H1 (cell line): Measurements from ENCODE around the gene CNNM1. TPM values are rescaled to one million over a fixed set of nuclear protein-coding genes. Genes with fewer than 3 reads are reported as not detected.

Experiments used
- CTCF ChIA-PET: fragments of 300-600 bp; sonication (Branson Sonifier 250); formaldehyde crosslinking; loops from one replicate; lab custom pipeline; 2021; ENCODE audit not compliant: partially characterized antibody; lab: Charles Lee
- POLR2A ChIA-PET: fragments of 300-600 bp; sonication (Branson Sonifier 250); formaldehyde crosslinking; loops from one replicate; lab custom pipeline; 2021; ENCODE audit warnings: inconsistent platforms; ENCODE audit not compliant: partially characterized antibody; lab: Charles Lee
- DNase-seq, 2 experiments: peaks; one replicate each; pipeline versions ENCODE4 v3.0.0 to v3.0.0-alpha.2; 2010 to 2022; ENCODE audit warnings: low spot score in 2 of 2, low read depth in 1 of 2, mixed read lengths in 1 of 2
- FAIRE-seq: peaks from 2 replicates; lab custom pipeline; 2011; peaks lifted over from hg19 to GRCh38; lab: Jason Lieb, UNC
- H2AFZ ChIP-seq: 2 replicates; pipeline ENCODE4 v1.8.1; 2012; ENCODE audit warnings: low read length, inconsistent platforms
- H2AK5ac ChIP-seq: 2 replicates; pipeline ENCODE4 v1.6.1; 2013; ENCODE audit warnings: low read depth, low read length
- H2BK120ac ChIP-seq: replicated peaks from 2 replicates; pipeline ENCODE3; 2013; ENCODE audit warnings: low read depth, low read length, inconsistent platforms
- H2BK12ac ChIP-seq: 2 replicates; pipeline ENCODE4 v1.6.1; 2013; ENCODE audit warnings: low read depth, low read length
- H2BK15ac ChIP-seq: 2 replicates; pipeline ENCODE4 v1.6.1; 2013; ENCODE audit warnings: low read length
- H2BK20ac ChIP-seq: 2 replicates; pipeline ENCODE4 v1.6.1; 2013; ENCODE audit warnings: low read length
- H2BK5ac ChIP-seq: 2 replicates; pipeline ENCODE4 v1.6.1; 2013; ENCODE audit warnings: low read depth, low read length
- H3K14ac ChIP-seq: 2 replicates; pipeline ENCODE4 v1.6.1; 2013; ENCODE audit warnings: inconsistent platforms; ENCODE audit not compliant: insufficient read length
- H3K18ac ChIP-seq: 2 replicates; pipeline ENCODE4 v1.6.1; 2013; ENCODE audit warnings: low read length; ENCODE audit errors: extremely low read depth
- H3K23ac ChIP-seq: 2 replicates; pipeline ENCODE4 v1.6.1; 2013; ENCODE audit warnings: inconsistent platforms; ENCODE audit not compliant: insufficient read length
- H3K23me2 ChIP-seq: 2 replicates; pipeline ENCODE4 v1.6.1; 2013; ENCODE audit warnings: low read depth, low read length
- H3K27ac ChIP-seq: 2 replicates; pipeline ENCODE4 v1.6.1; 2011; ENCODE audit warnings: low read depth, low read length, inconsistent platforms
- H3K27me3 ChIP-seq, 4 experiments: replicated peaks in 1 of 4; 1 replicate in 1 of 4; 2 replicates in 3 of 4; pipeline versions ENCODE4 v1.6.1 to v1.8.1; 2011 to 2013; ENCODE audit warnings: low read length in 3 of 4, mild to moderate bottlenecking in 3 of 4, inconsistent platforms in 2 of 4, mixed read lengths in 2 of 4, moderate library complexity in 1 of 4; ENCODE audit not compliant: control insufficient read depth in 3 of 4, insufficient read depth in 3 of 4; ENCODE audit errors: extremely low read depth in 1 of 4
- H3K36me3 ChIP-seq, 4 experiments: 2 replicates each; pipeline versions ENCODE4 v1.6.1 to v1.8.1; 2011 to 2013; ENCODE audit warnings: mild to moderate bottlenecking in 4 of 4, low read length in 3 of 4, moderate library complexity in 2 of 4, control low read depth in 1 of 4, inconsistent platforms in 1 of 4; ENCODE audit not compliant: insufficient read depth in 4 of 4, control insufficient read depth in 2 of 4
- H3K4ac ChIP-seq: replicated peaks from 2 replicates; pipeline ENCODE3; 2013; ENCODE audit warnings: low read length, low read depth, mixed read lengths, inconsistent platforms; ENCODE audit not compliant: insufficient read length
- H3K4me1 ChIP-seq, 4 experiments: replicated peaks in 1 of 4; 1 replicate in 1 of 4; 2 replicates in 3 of 4; pipeline versions ENCODE4 v1.6.1 to v1.8.1; 2011 to 2013; ENCODE audit warnings: low read length in 3 of 4, inconsistent platforms in 2 of 4, mixed read lengths in 1 of 4; ENCODE audit not compliant: insufficient read depth in 4 of 4, control insufficient read depth in 3 of 4
- H3K4me2 ChIP-seq, 2 experiments: 2 replicates each; pipeline versions ENCODE4 v1.6.1 to v1.8.1; 2011 to 2013; ENCODE audit warnings: low read depth in 2 of 2, low read length in 2 of 2, control low read depth in 1 of 2, inconsistent platforms in 1 of 2, mild to moderate bottlenecking in 1 of 2; ENCODE audit not compliant: insufficient read depth in 1 of 2
- H3K4me3 ChIP-seq, 4 experiments: fragments of 200-600, 300-600 bp in 1 of 4; sonication (generic), shearing (Covaris generic), sonication (Bioruptor Twin) in 1 of 4; 2 replicates each; pipeline versions ENCODE4 v1.5.1 to v1.8.1; 2011 to 2016; ENCODE audit warnings: low read length in 4 of 4, low read depth in 3 of 4, control low read depth in 2 of 4, inconsistent platforms in 2 of 4, mild to moderate bottlenecking in 2 of 4, mixed read lengths in 1 of 4, moderate library complexity in 1 of 4; ENCODE audit not compliant: insufficient read depth in 2 of 4; ENCODE audit errors: extremely low read depth in 1 of 4
- H3K56ac ChIP-seq: replicated peaks from 2 replicates; pipeline ENCODE3; 2013; ENCODE audit warnings: low read depth, mild to moderate bottlenecking, mixed read lengths, low read length, inconsistent platforms; ENCODE audit not compliant: insufficient read length
- H3K79me1 ChIP-seq: 2 replicates; pipeline ENCODE4 v1.6.1; 2013; ENCODE audit warnings: low read depth, low read length, control low read depth
- H3K79me2 ChIP-seq, 2 experiments: 2 replicates each; pipeline versions ENCODE4 v1.6.1 to v1.8.1; 2012 to 2013; ENCODE audit warnings: low read length in 2 of 2, mild to moderate bottlenecking in 2 of 2, inconsistent platforms in 1 of 2; ENCODE audit not compliant: insufficient read depth in 2 of 2, control insufficient read depth in 1 of 2
- H3K9ac ChIP-seq, 4 experiments: replicated peaks in 1 of 4; 1 replicate in 1 of 4; 2 replicates in 3 of 4; pipeline versions ENCODE4 v1.6.1 to v1.8.1; 2011 to 2013; ENCODE audit warnings: low read depth in 3 of 4, low read length in 3 of 4, control low read depth in 2 of 4, mild to moderate bottlenecking in 2 of 4, moderate library complexity in 2 of 4, inconsistent platforms in 1 of 4; ENCODE audit errors: extremely low read depth in 1 of 4
- H3K9me3 ChIP-seq, 2 experiments: 2 replicates each; pipeline versions ENCODE4 v1.6.1 to v1.8.1; 2012 to 2013; ENCODE audit warnings: mild to moderate bottlenecking in 2 of 2, moderate library complexity in 2 of 2, control low read depth in 1 of 2, inconsistent platforms in 1 of 2, low read depth in 1 of 2, low read length in 1 of 2, mixed read lengths in 1 of 2; ENCODE audit not compliant: insufficient read depth in 2 of 2
- H4K20me1 ChIP-seq, 2 experiments: replicated peaks in 1 of 2; 2 replicates each; pipeline versions ENCODE3 to v1.8.1; 2011 to 2013; ENCODE audit warnings: inconsistent platforms in 2 of 2, low read length in 2 of 2, mild to moderate bottlenecking in 1 of 2; ENCODE audit not compliant: insufficient read depth in 2 of 2, control insufficient read depth in 1 of 2
- H4K5ac ChIP-seq: 2 replicates; pipeline ENCODE4 v1.6.1; 2013; ENCODE audit warnings: low read length, low read depth, mixed read lengths, inconsistent platforms; ENCODE audit not compliant: insufficient read length
- H4K8ac ChIP-seq: 2 replicates; pipeline ENCODE4 v1.8.0; 2013; ENCODE audit warnings: mild to moderate bottlenecking, moderate library complexity, low read length, inconsistent platforms; ENCODE audit not compliant: insufficient read depth; ENCODE audit errors: extremely low read depth
- H4K91ac ChIP-seq: replicated peaks from 2 replicates; pipeline ENCODE3; 2013; ENCODE audit warnings: low read length, mixed read lengths, inconsistent platforms; ENCODE audit not compliant: insufficient read length
- CHD2 ChIP-seq: IDR thresholded peaks from 2 replicates; pipeline ENCODE4 v1.6.1; 2012; ENCODE audit warnings: low read length, improper control_type of control experiment
- EGR1 ChIP-seq: IDR thresholded peaks from 2 replicates; pipeline ENCODE4 v1.6.1; 2011; ENCODE audit warnings: low read depth, low read length, borderline replicate concordance
- NANOG ChIP-seq: IDR thresholded peaks from 2 replicates; pipeline ENCODE4 v1.6.1; 2011; ENCODE audit warnings: low read length, low read depth, mild to moderate bottlenecking, inconsistent platforms; ENCODE audit not compliant: insufficient read depth, poor library complexity, severe bottlenecking
- POLR2AphosphoS5 ChIP-seq: IDR thresholded peaks from 2 replicates; pipeline ENCODE4 v1.6.1; 2011; ENCODE audit warnings: low read depth, low read length
- RXRA ChIP-seq: IDR thresholded peaks from 2 replicates; pipeline ENCODE4 v1.6.1; 2011; ENCODE audit warnings: low read depth, mild to moderate bottlenecking, low read length, moderate library complexity; ENCODE audit not compliant: insufficient read depth
- SIRT6 ChIP-seq: IDR thresholded peaks from one replicate; pipeline ENCODE4 v1.7.1; 2012; ENCODE audit warnings: low read length, inconsistent platforms
- WGBS, 2 experiments: shearing (Covaris generic) in 1 of 2; methylation state at CpG; one replicate each; pipeline versions ENCODE4 v1.1.6 to v1.1.7; 2013 to 2015; ENCODE audit warnings: low lambda C conversion rate in 2 of 2, mixed read lengths in 2 of 2, inconsistent platforms in 1 of 2, low coverage in 1 of 2, missing lambda C conversion rate in 1 of 2; ENCODE audit not compliant: insufficient replicate concordance in 2 of 2, insufficient coverage in 1 of 2, insufficient read length in 1 of 2; ENCODE audit errors: extremely low coverage in 1 of 2, missing lambda C conversion rate in 1 of 2; 5-methylcytosine and 5-hydroxymethylcytosine counted together
- polyA plus RNA-seq, 7 experiments: library from polyadenylated mRNA; depleted of rRNA in 3 of 7; stranded (reverse) in 5 of 7; unstranded in 2 of 7; fragments of >200 nt in 5 of 7; fragments of 200-250 nt in 2 of 7; gene quantifications; 1 replicate in 5 of 7; 2 replicates in 1 of 7; 4 replicates in 1 of 7; pipeline versions ENCODE4 v1.2.1 to v1.2.3, GENCODE V29; 2011 to 2013; ENCODE audit warnings: missing spikeins in 2 of 7, mixed read lengths in 2 of 7
- total RNA-seq: library from RNA; stranded (reverse); fragmentation: NEBNext Ultra II Directional; extraction: Animal tissue kit (Norgen Biotek cat#: 25700); gene quantifications from 2 replicates; pipeline ENCODE4 v1.2.1, GENCODE V29; 2021
- TF ChIP-seq, protein P1 (sequence below), 3 experiments: IDR thresholded peaks; 1 replicate in 2 of 3; 2 replicates in 1 of 3; pipeline versions ENCODE4 v1.5.1 to v1.6.1; 2011; ENCODE audit warnings: low read length in 3 of 3, mild to moderate bottlenecking in 3 of 3, inconsistent platforms in 2 of 3, low read depth in 1 of 3, moderate library complexity in 1 of 3; ENCODE audit not compliant: insufficient read depth in 1 of 3; ENCODE audit errors: control extremely low read depth in 1 of 3
- TF ChIP-seq, protein P2 (sequence below): IDR thresholded peaks from 2 replicates; pipeline ENCODE4 v1.6.1; 2012; ENCODE audit warnings: low read length, inconsistent platforms
- TF ChIP-seq, protein P3 (sequence below): IDR thresholded peaks from 2 replicates; pipeline ENCODE4 v1.6.1; 2012; ENCODE audit warnings: inconsistent platforms

CNNM1 gene
- total and polyA plus RNA-seq, 2 of the 8 experiments (the other 6 are each of a cell fraction or from before 2014, with no cell fraction given): 0.74 to 0.92 TPM

GRCh38 chr10:99396471-99396870 is 67.3 kb downstream of the CNNM1 start:
- no peak overlapping the region for H3K4ac ChIP-seq
- no peak overlapping the region for H2BK20ac ChIP-seq
- H3K18ac ChIP-seq: no peak overlapping the region
- H3K79me2 ChIP-seq: no peaks in the 10 kb centered on the region
- H3K56ac ChIP-seq: no peak overlapping the region
- 92% methylated on average over 3 of the region's 3 CpGs; no CpG with 5 or more reads in 1 of the 2 experiments for WGBS, 2 experiments
- H2BK5ac ChIP-seq: no peak overlapping the region
- H3K9ac ChIP-seq: no peak overlapping the region
- H4K91ac ChIP-seq: no peak overlapping the region
- no peaks in the 10 kb centered on the region for H3K27me3 ChIP-seq
- H2BK120ac ChIP-seq: no peak overlapping the region
- H2AK5ac ChIP-seq: no peak overlapping the region
- DNase-seq: no peak
- H3K4me2 ChIP-seq: no peak overlapping the region
- no peak overlapping the region for H2AFZ ChIP-seq
- H3K4me3 ChIP-seq: no peak overlapping the region
- H4K20me1 ChIP-seq: peaks cover 0 to 3% of the 10 kb centered on the region in 2 experiments
- no peaks in the 10 kb centered on the region for H3K9me3 ChIP-seq
- H2BK12ac ChIP-seq: no peak overlapping the region
- no peaks in the 10 kb centered on the region for H3K79me1 ChIP-seq
- FAIRE-seq: no peak
- H3K23ac ChIP-seq: no peak overlapping the region
- H2BK15ac ChIP-seq: no peak overlapping the region
- H3K4me1 ChIP-seq: peaks cover 3 to 18% (median 11%) of the 10 kb centered on the region in 4 experiments; a peak in 6 of 7 replicates
- H4K8ac ChIP-seq: no peak overlapping the region
- H3K23me2 ChIP-seq: no peaks in the 10 kb centered on the region
- H3K27ac ChIP-seq: no peak overlapping the region
- no peak for TF ChIP-seq RXRA
- TF ChIP-seq, protein P1, sequence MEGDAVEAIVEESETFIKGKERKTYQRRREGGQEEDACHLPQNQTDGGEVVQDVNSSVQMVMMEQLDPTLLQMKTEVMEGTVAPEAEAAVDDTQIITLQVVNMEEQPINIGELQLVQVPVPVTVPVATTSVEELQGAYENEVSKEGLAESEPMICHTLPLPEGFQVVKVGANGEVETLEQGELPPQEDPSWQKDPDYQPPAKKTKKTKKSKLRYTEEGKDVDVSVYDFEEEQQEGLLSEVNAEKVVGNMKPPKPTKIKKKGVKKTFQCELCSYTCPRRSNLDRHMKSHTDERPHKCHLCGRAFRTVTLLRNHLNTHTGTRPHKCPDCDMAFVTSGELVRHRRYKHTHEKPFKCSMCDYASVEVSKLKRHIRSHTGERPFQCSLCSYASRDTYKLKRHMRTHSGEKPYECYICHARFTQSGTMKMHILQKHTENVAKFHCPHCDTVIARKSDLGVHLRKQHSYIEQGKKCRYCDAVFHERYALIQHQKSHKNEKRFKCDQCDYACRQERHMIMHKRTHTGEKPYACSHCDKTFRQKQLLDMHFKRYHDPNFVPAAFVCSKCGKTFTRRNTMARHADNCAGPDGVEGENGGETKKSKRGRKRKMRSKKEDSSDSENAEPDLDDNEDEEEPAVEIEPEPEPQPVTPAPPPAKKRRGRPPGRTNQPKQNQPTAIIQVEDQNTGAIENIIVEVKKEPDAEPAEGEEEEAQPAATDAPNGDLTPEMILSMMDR (IDR thresholded peaks at IDR 0.05; ENCODE audit: control extremely low read depth in 1 of 3, insufficient read depth in 1 of 3, low read depth in 1 of 3, low read length in 3 of 3): no peak
- no peak for TF ChIP-seq SIRT6
- no peak for TF ChIP-seq EGR1
- TF ChIP-seq NANOG: no peak
- no peak for TF ChIP-seq POLR2AphosphoS5
- no peak for TF ChIP-seq CHD2
- TF ChIP-seq, protein P2, sequence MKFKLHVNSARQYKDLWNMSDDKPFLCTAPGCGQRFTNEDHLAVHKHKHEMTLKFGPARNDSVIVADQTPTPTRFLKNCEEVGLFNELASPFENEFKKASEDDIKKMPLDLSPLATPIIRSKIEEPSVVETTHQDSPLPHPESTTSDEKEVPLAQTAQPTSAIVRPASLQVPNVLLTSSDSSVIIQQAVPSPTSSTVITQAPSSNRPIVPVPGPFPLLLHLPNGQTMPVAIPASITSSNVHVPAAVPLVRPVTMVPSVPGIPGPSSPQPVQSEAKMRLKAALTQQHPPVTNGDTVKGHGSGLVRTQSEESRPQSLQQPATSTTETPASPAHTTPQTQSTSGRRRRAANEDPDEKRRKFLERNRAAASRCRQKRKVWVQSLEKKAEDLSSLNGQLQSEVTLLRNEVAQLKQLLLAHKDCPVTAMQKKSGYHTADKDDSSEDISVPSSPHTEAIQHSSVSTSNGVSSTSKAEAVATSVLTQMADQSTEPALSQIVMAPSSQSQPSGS: no peak
- TF ChIP-seq, protein P3, sequence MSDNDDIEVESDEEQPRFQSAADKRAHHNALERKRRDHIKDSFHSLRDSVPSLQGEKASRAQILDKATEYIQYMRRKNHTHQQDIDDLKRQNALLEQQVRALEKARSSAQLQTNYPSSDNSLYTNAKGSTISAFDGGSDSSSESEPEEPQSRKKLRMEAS: no peak
- no peak overlapping the region for H4K5ac ChIP-seq
- POLR2A ChIA-PET: interaction anchor here (0.9 kb wide), 1 partner anchor 507 kb away, joined by 3 read pairs; no protein-coding TSS in a partner anchor
- CTCF ChIA-PET: no interaction called here
- H3K36me3 ChIP-seq: peaks cover 0 to 31% (median 14%) of the 10 kb centered on the region in 4 experiments; a peak in 6 of 8 replicates
- no peak overlapping the region for H3K14ac ChIP-seq
